ENCODE results near the gene SUCO. TPM values are rescaled to one million over a fixed set of nuclear protein-coding genes. Genes with fewer than 3 reads are reported as not detected.

SUCO gene
- total RNA-seq, 4 donors from 2014 or later = 5.8 to 11.3 (median 6.4) TPM

- Histone ChIP-seq H3K4me3 (peak overlapping the region; percentile 69 to 99 (median 88)), H3K9me3 (no peaks in the 10 kb centered on the region), H3K36me3 (no peaks in the 10 kb centered on the region), H3K27me3 (no peaks in the 10 kb centered on the region), H3K4me1 (peaks cover 19 to 25% of the 10 kb centered on the region in 2 donors), H3K27ac (peak overlapping the region; percentile 94 to 100 (median 98))
- intact Hi-C loops (cut with DNase I; ENCODE audit: low total_unique reads) = loop anchor here (2.0 to 10.0 kb wide), 4 partner anchors 87 to 1047 kb away; partner anchors contain the start of genes METTL13, PIGC, PRRC2C and VAMP4
- DNase-seq = peak; percentile 91 to 92
- in situ Hi-C loops (cut with MboI; ENCODE audit: low sequenced_read_pairs in 4 of 4) = loop anchor here in 2 of 4 donors (25.0 kb wide), 1 partner anchor 745 kb away; the partner anchor contains the start of gene METTL13 (in 2 of the 2)
- peak; percentile 95 to 96 for ATAC-seq
- TF ChIP-seq POLR2A (IDR thresholded peaks at IDR 0.05) (peak; percentile 63 to 78), CTCF (IDR thresholded peaks at IDR 0.05 in 4 of 5, conservative IDR thresholded peaks at IDR 0.05 in 1 of 5) (no peak)
Measured at GRCh38 chr1:172532183-172532699, 709 bp upstream of the SUCO start.

- Histone ChIP-seq H3K36me3 (no peaks in the 10 kb centered on the region), H3K9me3 (no peaks in the 10 kb centered on the region), H3K27me3 (no peaks in the 10 kb centered on the region), H3K4me1 (peaks cover 19 to 28% of the 10 kb centered on the region in 2 donors), H3K4me3 (peak overlapping the region; percentile 69 to 99 (median 96)), H3K27ac (peak overlapping the region; percentile 94 to 100 (median 98))
- in situ Hi-C loops (cut with MboI; ENCODE audit: low sequenced_read_pairs in 4 of 4) = loop anchor here in 2 of 4 donors (25.0 kb wide), 1 partner anchor 746 kb away; the partner anchor contains the start of gene METTL13 (in 2 of the 2)
- intact Hi-C loops (cut with DNase I; ENCODE audit: low total_unique reads) = loop anchor here (2.0 to 10.0 kb wide), 5 partner anchors 89 to 1049 kb away; partner anchors contain the start of genes METTL13, PIGC, PRRC2C and VAMP4
- peak; percentile 8 for ATAC-seq
- TF ChIP-seq POLR2A (IDR thresholded peaks at IDR 0.05) = no peak
- no peak for TF ChIP-seq CTCF (IDR thresholded peaks at IDR 0.05 in 4 of 5, conservative IDR thresholded peaks at IDR 0.05 in 1 of 5)
- peak in 1 of 2 donors; percentile 15 for DNase-seq
Measured at GRCh38 chr1:172533513-172534151, 682 bp downstream of the SUCO start.

- Histone ChIP-seq H3K27me3 (no peaks in the 10 kb centered on the region), H3K9me3 (no peaks in the 10 kb centered on the region), H3K4me1 (peaks cover 19 to 28% of the 10 kb centered on the region in 2 donors), H3K27ac (no peak overlapping the region), H3K36me3 (no peaks in the 10 kb centered on the region), H3K4me3 (no peak overlapping the region)
- intact Hi-C loops (cut with DNase I; ENCODE audit: low total_unique reads) = loop anchor here (10.0 kb wide), 1 partner anchor 1051 kb away; the partner anchor contains the start of gene PRRC2C
- no peak for ATAC-seq
- no peak for DNase-seq
- no peak for TF ChIP-seq POLR2A (IDR thresholded peaks at IDR 0.05)
- no peak for TF ChIP-seq CTCF (IDR thresholded peaks at IDR 0.05 in 4 of 5, conservative IDR thresholded peaks at IDR 0.05 in 1 of 5)
- in situ Hi-C loops (cut with MboI; ENCODE audit: low sequenced_read_pairs in 4 of 4) = loop anchor here in 2 of 4 donors (25.0 kb wide), 1 partner anchor 749 kb away; the partner anchor contains the start of gene METTL13 (in 2 of the 2)
Measured at GRCh38 chr1:172536256-172536655, 3.3 kb downstream of the SUCO start.

GRCh38 chr1:172537366-172537765 is 4.4 kb downstream of the SUCO start:
- Histone ChIP-seq H3K27ac (no peak overlapping the region), H3K9me3 (no peaks in the 10 kb centered on the region), H3K36me3 (no peaks in the 10 kb centered on the region), H3K4me3 (no peak overlapping the region), H3K4me1 (peaks cover 16 to 25% of the 10 kb centered on the region in 2 donors), H3K27me3 (no peaks in the 10 kb centered on the region)
- ATAC-seq (no peak), DNase-seq (no peak)
- intact Hi-C loops (cut with DNase I; ENCODE audit: low total_unique reads) (loop anchor here (10.0 kb wide), 1 partner anchor 1053 kb away; the partner anchor contains the start of gene PRRC2C), in situ Hi-C loops (cut with MboI; ENCODE audit: low sequenced_read_pairs in 4 of 4) (loop anchor here in 2 of 4 donors (25.0 kb wide), 1 partner anchor 750 kb away; the partner anchor contains the start of gene METTL13 (in 2 of the 2))
- TF ChIP-seq CTCF (IDR thresholded peaks at IDR 0.05 in 4 of 5, conservative IDR thresholded peaks at IDR 0.05 in 1 of 5) = no peak
- no peak for TF ChIP-seq POLR2A (IDR thresholded peaks at IDR 0.05)

All from gastrocnemius medialis (tissue), 4 donors.